Neural cell (in vitro differentiated cells): ENCODE data around the gene PTK7. TPM values are rescaled to one million over a fixed set of nuclear protein-coding genes. Genes with fewer than 3 reads are reported as not detected.

Source experiments
- H2AFZ ChIP-seq: fragments of 200-600, 300-800 bp; sonication (generic), shearing (Covaris generic); 2 replicates; pipeline ENCODE4 v1.6.0; 2014; ENCODE audit warnings: low read depth, mild to moderate bottlenecking, antibody characterized with exemption, low read length, moderate library complexity
- H3F3A ChIP-seq: fragments of 200-600 bp; shearing (Covaris generic); 2 replicates; pipeline ENCODE4 v1.6.1; 2016; ENCODE audit warnings: mild to moderate bottlenecking, moderate library complexity, mixed read lengths, antibody characterized with exemption, low read length; ENCODE audit not compliant: insufficient read depth, poor library complexity, severe bottlenecking
- H3K27ac ChIP-seq: fragments of 200-600, 300-800 bp; sonication (generic), shearing (Covaris generic); 2 replicates; pipeline ENCODE4 v1.5.1; 2014; ENCODE audit warnings: mild to moderate bottlenecking, low read length, moderate library complexity
- H3K27me3 ChIP-seq: fragments of 300-800, 200-600 bp; sonication (generic), shearing (Covaris generic); 2 replicates; pipeline ENCODE4 v1.6.0; 2014; ENCODE audit warnings: mild to moderate bottlenecking, low read depth, low read length, moderate library complexity; ENCODE audit not compliant: insufficient read depth
- H3K36me3 ChIP-seq: fragments of 300-800, 200-600 bp; sonication (generic), shearing (Covaris generic); 2 replicates; pipeline ENCODE4 v1.5.1; 2014; ENCODE audit warnings: mild to moderate bottlenecking, antibody characterized with exemption, low read length, moderate library complexity; ENCODE audit not compliant: insufficient read depth
- H3K4me2 ChIP-seq: fragments of 300-800, 200-600 bp; sonication (generic), shearing (Covaris generic); 2 replicates; pipeline ENCODE4 v1.6.0; 2014; ENCODE audit warnings: mild to moderate bottlenecking, low read length
- H3K4me3 ChIP-seq: fragments of 300-800, 200-600 bp; sonication (generic), shearing (Covaris generic); 2 replicates; pipeline ENCODE4 v1.5.1; 2014; ENCODE audit warnings: mild to moderate bottlenecking, low read length, moderate library complexity
- H3K79me2 ChIP-seq: fragments of 200-600 bp; shearing (Covaris generic); replicated peaks from 2 replicates; pipeline ENCODE4 v1.6.0; 2014; ENCODE audit warnings: mild to moderate bottlenecking, low read length, moderate library complexity; ENCODE audit not compliant: insufficient read depth
- H3K9ac ChIP-seq: fragments of 300-800, 200-600 bp; sonication (generic), shearing (Covaris generic); 2 replicates; pipeline ENCODE4 v1.6.1; 2016; ENCODE audit warnings: mild to moderate bottlenecking, low read length, mixed read lengths
- H3K9me2 ChIP-seq: fragments of 200-600 bp; shearing (Covaris generic); 2 replicates; pipeline ENCODE4 v1.6.1; 2016; ENCODE audit warnings: mild to moderate bottlenecking, low read length, mixed read lengths; ENCODE audit not compliant: insufficient read depth
- H3K9me3 ChIP-seq: fragments of 200-600, 300-800 bp; sonication (generic), shearing (Covaris generic); 2 replicates; pipeline ENCODE4 v1.6.1; 2016; ENCODE audit warnings: mild to moderate bottlenecking, mixed run types, low read length, moderate library complexity, mixed read lengths
- H4K20me1 ChIP-seq: fragments of 200-600 bp; shearing (Covaris generic); 2 replicates; pipeline ENCODE4 v1.6.1; 2016; ENCODE audit warnings: mild to moderate bottlenecking, mixed run types; ENCODE audit not compliant: insufficient read depth
- EP300 ChIP-seq: fragments of 450-650 bp; conservative IDR thresholded peaks from 2 replicates; pipeline ENCODE4 v1.6.1; 2014; ENCODE audit warnings: antibody characterized with exemption, mild to moderate bottlenecking, moderate library complexity; ENCODE audit not compliant: poor library complexity, severe bottlenecking
- EZH2 ChIP-seq: fragments of 200-600, 300-800 bp; shearing (Covaris generic), sonication (generic); IDR thresholded peaks from 2 replicates; pipeline ENCODE4 v1.6.1; 2014; ENCODE audit warnings: antibody characterized with exemption, low read length, borderline replicate concordance, mild to moderate bottlenecking; ENCODE audit not compliant: insufficient read depth, poor library complexity, severe bottlenecking
- MXI1 ChIP-seq: fragments of 450-650 bp; conservative IDR thresholded peaks from 2 replicates; pipeline ENCODE4 v1.6.1; 2014; ENCODE audit warnings: antibody characterized with exemption, mild to moderate bottlenecking; ENCODE audit not compliant: poor library complexity, severe bottlenecking
- POLR2AphosphoS5 ChIP-seq: IDR thresholded peaks from 2 replicates; pipeline ENCODE4 v1.6.1; 2012
- RAD21 ChIP-seq: fragments of 450-650 bp; conservative IDR thresholded peaks from 2 replicates; pipeline ENCODE4 v1.6.1; 2014; ENCODE audit warnings: antibody characterized with exemption, mild to moderate bottlenecking, moderate library complexity
- SMC3 ChIP-seq: fragments of 450-650 bp; conservative IDR thresholded peaks from 2 replicates; pipeline ENCODE4 v1.6.1; 2014; ENCODE audit warnings: antibody characterized with exemption, mild to moderate bottlenecking, moderate library complexity; ENCODE audit not compliant: poor library complexity
- TAF1 ChIP-seq: IDR thresholded peaks from 2 replicates; pipeline ENCODE4 v1.6.1; 2012; ENCODE audit warnings: low read depth
- polyA plus RNA-seq: library from polyadenylated mRNA; depleted of rRNA; stranded (reverse); fragments of >200 nt; gene quantifications from 2 replicates; pipeline ENCODE4 v1.2.3, GENCODE V29; 2014
- TF ChIP-seq, protein P1 (sequence below): IDR thresholded peaks from 2 replicates; pipeline ENCODE4 v1.6.1; 2012; ENCODE audit warnings: borderline replicate concordance
- TF ChIP-seq, protein P2 (sequence below): fragments of 450-650 bp; IDR thresholded peaks from 2 replicates; pipeline ENCODE4 v1.5.1; 2014; ENCODE audit warnings: antibody characterized with exemption, mild to moderate bottlenecking, moderate library complexity; ENCODE audit not compliant: poor library complexity, severe bottlenecking

PTK7 gene
- polyA plus RNA-seq, 1 donor from 2014 or later = 32.5 TPM

DNA sequence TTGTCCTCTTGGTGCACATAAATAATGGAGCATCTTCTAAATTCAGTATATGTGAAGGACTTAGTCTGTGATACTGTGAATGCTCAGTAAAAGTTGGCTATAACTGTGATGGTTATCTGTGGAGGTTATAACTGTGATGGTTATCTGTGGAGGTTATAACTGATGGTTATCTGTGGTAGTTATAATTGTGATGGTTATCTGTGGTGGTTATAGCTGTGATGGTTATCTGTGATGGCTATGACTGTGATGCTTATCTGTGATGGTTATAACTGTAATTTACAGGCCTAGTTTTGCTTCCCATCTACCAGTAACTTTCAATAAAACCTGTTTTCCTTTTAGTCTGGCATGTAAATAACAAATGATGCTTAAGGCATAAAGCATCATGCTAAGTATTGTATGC lies 16.5 kb downstream of the PTK7 start:
- Histone ChIP-seq H3K79me2 (peaks cover 16% of the 10 kb centered on the region), H3K4me2 (no peak overlapping the region), H3K9ac (no peak overlapping the region), H3K27ac (no peak overlapping the region), H3K27me3 (no peaks in the 10 kb centered on the region), H4K20me1 (no peaks in the 10 kb centered on the region), H3K9me2 (no peaks in the 10 kb centered on the region), H3F3A (no peaks in the 10 kb centered on the region), H3K36me3 (no peaks in the 10 kb centered on the region), H3K9me3 (no peaks in the 10 kb centered on the region), H3K4me3 (no peak overlapping the region), H2AFZ (no peak overlapping the region)
- TF ChIP-seq RAD21 = no peak

DNA sequence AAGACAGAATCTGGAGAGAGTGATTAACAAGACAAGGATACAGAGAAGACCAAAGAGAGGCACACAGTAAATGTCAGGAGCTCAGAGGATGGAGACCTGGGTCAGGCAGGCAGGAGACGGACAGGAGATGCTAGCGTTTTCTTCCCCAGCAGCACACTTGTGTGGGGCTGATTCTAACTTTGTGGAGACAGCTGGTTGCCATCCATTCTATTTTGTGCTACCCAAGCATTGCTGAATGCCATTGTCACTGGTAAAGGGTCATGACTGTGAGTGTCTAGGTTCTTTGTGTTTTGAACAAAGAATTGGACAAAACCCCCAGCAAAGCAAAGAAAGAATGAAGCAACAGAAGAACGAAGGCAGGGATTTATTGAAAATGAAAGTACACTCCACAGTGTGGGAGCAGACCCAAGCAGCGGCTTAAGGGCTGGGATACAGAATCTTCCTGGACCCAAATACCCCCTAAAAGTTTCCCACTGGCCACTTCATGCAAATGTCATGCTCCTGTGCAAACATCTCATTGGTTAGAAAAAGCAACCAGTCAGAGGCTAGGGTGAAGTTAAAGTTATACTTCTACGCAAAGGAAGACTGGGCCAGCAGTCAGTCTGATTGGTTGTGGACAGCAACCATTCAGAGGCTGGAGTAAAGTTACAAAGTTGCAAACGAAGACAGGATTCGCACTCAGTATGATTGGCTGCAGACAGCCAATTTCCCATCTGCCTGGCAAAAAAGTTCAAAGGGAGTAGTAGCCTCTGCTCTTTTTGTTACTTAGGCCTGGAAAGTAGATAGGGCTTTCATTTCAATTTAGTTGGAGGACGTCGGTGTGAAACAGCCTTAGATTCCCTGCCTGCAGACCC lies 17.5 kb downstream of the PTK7 start:
- Histone ChIP-seq H3K4me3 (no peak overlapping the region), H4K20me1 (no peaks in the 10 kb centered on the region), H3K4me2 (no peak overlapping the region), H3K9me2 (no peaks in the 10 kb centered on the region), H3K27ac (no peak overlapping the region), H2AFZ (no peak overlapping the region), H3K36me3 (no peaks in the 10 kb centered on the region), H3K9ac (no peak overlapping the region), H3F3A (no peaks in the 10 kb centered on the region), H3K9me3 (no peaks in the 10 kb centered on the region), H3K79me2 (peaks cover 16% of the 10 kb centered on the region), H3K27me3 (no peaks in the 10 kb centered on the region)
- TF ChIP-seq RAD21 (no peak), TAF1 (no peak), MXI1 (no peak), POLR2AphosphoS5 (no peak), SMC3 (no peak), EZH2 (no peak)
- TF ChIP-seq, protein P1, sequence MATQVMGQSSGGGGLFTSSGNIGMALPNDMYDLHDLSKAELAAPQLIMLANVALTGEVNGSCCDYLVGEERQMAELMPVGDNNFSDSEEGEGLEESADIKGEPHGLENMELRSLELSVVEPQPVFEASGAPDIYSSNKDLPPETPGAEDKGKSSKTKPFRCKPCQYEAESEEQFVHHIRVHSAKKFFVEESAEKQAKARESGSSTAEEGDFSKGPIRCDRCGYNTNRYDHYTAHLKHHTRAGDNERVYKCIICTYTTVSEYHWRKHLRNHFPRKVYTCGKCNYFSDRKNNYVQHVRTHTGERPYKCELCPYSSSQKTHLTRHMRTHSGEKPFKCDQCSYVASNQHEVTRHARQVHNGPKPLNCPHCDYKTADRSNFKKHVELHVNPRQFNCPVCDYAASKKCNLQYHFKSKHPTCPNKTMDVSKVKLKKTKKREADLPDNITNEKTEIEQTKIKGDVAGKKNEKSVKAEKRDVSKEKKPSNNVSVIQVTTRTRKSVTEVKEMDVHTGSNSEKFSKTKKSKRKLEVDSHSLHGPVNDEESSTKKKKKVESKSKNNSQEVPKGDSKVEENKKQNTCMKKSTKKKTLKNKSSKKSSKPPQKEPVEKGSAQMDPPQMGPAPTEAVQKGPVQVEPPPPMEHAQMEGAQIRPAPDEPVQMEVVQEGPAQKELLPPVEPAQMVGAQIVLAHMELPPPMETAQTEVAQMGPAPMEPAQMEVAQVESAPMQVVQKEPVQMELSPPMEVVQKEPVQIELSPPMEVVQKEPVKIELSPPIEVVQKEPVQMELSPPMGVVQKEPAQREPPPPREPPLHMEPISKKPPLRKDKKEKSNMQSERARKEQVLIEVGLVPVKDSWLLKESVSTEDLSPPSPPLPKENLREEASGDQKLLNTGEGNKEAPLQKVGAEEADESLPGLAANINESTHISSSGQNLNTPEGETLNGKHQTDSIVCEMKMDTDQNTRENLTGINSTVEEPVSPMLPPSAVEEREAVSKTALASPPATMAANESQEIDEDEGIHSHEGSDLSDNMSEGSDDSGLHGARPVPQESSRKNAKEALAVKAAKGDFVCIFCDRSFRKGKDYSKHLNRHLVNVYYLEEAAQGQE = no peak
- TF ChIP-seq, protein P2, sequence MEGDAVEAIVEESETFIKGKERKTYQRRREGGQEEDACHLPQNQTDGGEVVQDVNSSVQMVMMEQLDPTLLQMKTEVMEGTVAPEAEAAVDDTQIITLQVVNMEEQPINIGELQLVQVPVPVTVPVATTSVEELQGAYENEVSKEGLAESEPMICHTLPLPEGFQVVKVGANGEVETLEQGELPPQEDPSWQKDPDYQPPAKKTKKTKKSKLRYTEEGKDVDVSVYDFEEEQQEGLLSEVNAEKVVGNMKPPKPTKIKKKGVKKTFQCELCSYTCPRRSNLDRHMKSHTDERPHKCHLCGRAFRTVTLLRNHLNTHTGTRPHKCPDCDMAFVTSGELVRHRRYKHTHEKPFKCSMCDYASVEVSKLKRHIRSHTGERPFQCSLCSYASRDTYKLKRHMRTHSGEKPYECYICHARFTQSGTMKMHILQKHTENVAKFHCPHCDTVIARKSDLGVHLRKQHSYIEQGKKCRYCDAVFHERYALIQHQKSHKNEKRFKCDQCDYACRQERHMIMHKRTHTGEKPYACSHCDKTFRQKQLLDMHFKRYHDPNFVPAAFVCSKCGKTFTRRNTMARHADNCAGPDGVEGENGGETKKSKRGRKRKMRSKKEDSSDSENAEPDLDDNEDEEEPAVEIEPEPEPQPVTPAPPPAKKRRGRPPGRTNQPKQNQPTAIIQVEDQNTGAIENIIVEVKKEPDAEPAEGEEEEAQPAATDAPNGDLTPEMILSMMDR = no peak

DNA sequence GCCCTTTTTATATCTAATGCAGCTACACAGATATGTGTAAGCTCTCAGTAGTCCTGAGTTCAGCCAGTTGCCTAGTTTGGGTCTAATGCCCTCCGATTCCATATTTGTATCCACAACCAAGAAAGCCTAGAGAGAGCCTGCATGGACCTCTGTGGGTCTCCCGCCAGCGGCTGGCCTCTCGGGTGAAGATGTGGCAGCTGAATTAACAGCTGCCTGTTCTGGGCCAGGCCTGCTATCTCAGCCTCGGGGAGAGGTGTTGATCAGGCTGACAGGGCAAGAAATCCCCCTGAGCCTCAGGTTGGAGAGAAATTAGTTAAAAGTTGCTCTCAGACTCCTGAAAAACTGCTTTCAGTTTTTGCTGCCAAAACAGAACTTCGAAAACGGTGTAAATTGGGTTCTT lies 19.8 kb downstream of the PTK7 start:
- TF ChIP-seq EP300 = no peak
- Histone ChIP-seq H4K20me1 (no peaks in the 10 kb centered on the region), H3K79me2 (peaks cover 10% of the 10 kb centered on the region), H3F3A (no peaks in the 10 kb centered on the region), H3K9me3 (no peaks in the 10 kb centered on the region), H3K4me2 (no peak overlapping the region), H3K9ac (no peak overlapping the region), H2AFZ (no peak overlapping the region), H3K36me3 (no peaks in the 10 kb centered on the region), H3K4me3 (no peak overlapping the region), H3K9me2 (no peaks in the 10 kb centered on the region), H3K27ac (no peak overlapping the region), H3K27me3 (no peaks in the 10 kb centered on the region)
